K562 (cell line): ENCODE measurements around the gene USP17L25. TPM values are rescaled to one million over a fixed set of nuclear protein-coding genes. Genes with fewer than 3 reads are reported as not detected.
"Not testable (repeated sequence)": the region's sequence is repeated elsewhere in the genome, so short reads cannot be mapped to it uniquely, and the experiment has no call there.

Experiments
- ATAC-seq: fragments of 200-7000 bp; cut with Tn5 transposase; 3 replicates; pipeline ENCODE4 v1.9.1; 2020; ENCODE audit warnings: moderate library complexity
- Bru-seq: library from RNA; stranded (reverse); fragments of 400-500 nt; gene quantifications from one replicate; lab custom pipeline; 2021; lab: Mats Ljungman, UMichigan
- BruChase-seq, 2 experiments: library from RNA; stranded (reverse); fragments of 400-500 nt; gene quantifications; one replicate each; lab custom pipeline; 2021; lab: Mats Ljungman, UMichigan
- BruUV-seq: library from RNA; stranded (reverse); fragments of 400-500 nt; replicated peaks from 2 replicates; lab custom pipeline; 2021; lab: Mats Ljungman, UMichigan
- CTCF ChIA-PET: fragments of 300-600 bp; formaldehyde crosslinking; extraction: SDS; loops from one replicate; lab custom pipeline; 2021; ENCODE audit warnings: low intra/inter-chr PET ratio; lab: Yijun Ruan, JAX
- POLR2A ChIA-PET: fragments of 300-600, 350-650 bp; sonication (Branson Sonifier 250); formaldehyde crosslinking; extraction: SDS; loops from one replicate; lab custom pipeline; 2021; ENCODE audit warnings: antibody characterized with exemption, inconsistent platforms; lab: Yijun Ruan, JAX
- DNase-seq, 4 experiments: peaks; one replicate each; pipeline versions ENCODE4 v3.0.0 to v3.0.0-alpha.2; 2011 to 2018; ENCODE audit warnings: low spot score in 3 of 4, mixed read lengths in 3 of 4; ENCODE audit errors: extremely low read depth in 1 of 4
- FAIRE-seq: peaks from 2 replicates; lab custom pipeline; 2011; peaks lifted over from hg19 to GRCh38; lab: Jason Lieb, UNC
- H2AFZ ChIP-seq: 2 replicates; pipeline ENCODE4 v1.6.0; 2011; ENCODE audit warnings: low read depth, low read length, control low read depth, inconsistent platforms
- H3K27ac ChIP-seq: fragments of 200-600 bp; 3 replicates; pipeline ENCODE4 v1.8.0; 2011; ENCODE audit warnings: low read depth, mild to moderate bottlenecking, control low read depth, inconsistent platforms, low read length, moderate library complexity, mixed read lengths; ENCODE audit errors: extremely low read depth
- H3K27me3 ChIP-seq, 2 experiments: fragments of 300-600 bp in 1 of 2; 2 replicates in 1 of 2; 3 replicates in 1 of 2; pipeline versions ENCODE4 v1.6.0 to v1.8.0; 2011; ENCODE audit warnings: inconsistent platforms in 2 of 2, low read length in 2 of 2, mild to moderate bottlenecking in 1 of 2, mixed read lengths in 1 of 2, moderate library complexity in 1 of 2; ENCODE audit not compliant: control insufficient read depth in 2 of 2, insufficient read depth in 2 of 2
- H3K36me3 ChIP-seq: fragments of 300-600 bp; 3 replicates; pipeline ENCODE4 v1.8.0; 2011; ENCODE audit warnings: mild to moderate bottlenecking, low read length, inconsistent platforms; ENCODE audit not compliant: control insufficient read depth, insufficient read depth
- H3K4me1 ChIP-seq, 2 experiments: fragments of 200-600 bp in 1 of 2; replicated peaks in 1 of 2; 2 replicates in 1 of 2; 3 replicates in 1 of 2; pipeline versions ENCODE4 v1.5.1 to v1.8.0; 2011; ENCODE audit warnings: inconsistent platforms in 2 of 2, low read length in 2 of 2, mild to moderate bottlenecking in 1 of 2, mixed read lengths in 1 of 2, moderate library complexity in 1 of 2; ENCODE audit not compliant: control insufficient read depth in 2 of 2, insufficient read depth in 2 of 2
- H3K4me2 ChIP-seq: 2 replicates; pipeline ENCODE4 v1.6.1; 2011; ENCODE audit warnings: low read length, control low read depth, inconsistent platforms, mixed read lengths; ENCODE audit not compliant: insufficient read depth
- H3K4me3 ChIP-seq: fragments of 200-600 bp; sonication (generic), shearing (Covaris generic); 2 replicates; pipeline ENCODE4 v1.5.1; 2016; ENCODE audit warnings: control low read depth, inconsistent platforms
- H3K79me2 ChIP-seq: fragments of 200-600 bp; 3 replicates; pipeline ENCODE4 v1.8.0; 2011; ENCODE audit warnings: low read length, inconsistent platforms; ENCODE audit not compliant: control insufficient read depth, insufficient read depth
- H3K9ac ChIP-seq, 2 experiments: 2 replicates each; pipeline versions ENCODE4 v1.6.0 to v1.6.1; 2011; ENCODE audit warnings: low read depth in 2 of 2, low read length in 2 of 2, control low read depth in 1 of 2, inconsistent platforms in 1 of 2, mild to moderate bottlenecking in 1 of 2, mixed read lengths in 1 of 2; ENCODE audit not compliant: insufficient read depth in 1 of 2
- H3K9me1 ChIP-seq: one replicate; pipeline ENCODE4 v1.6.0; 2011; ENCODE audit warnings: inconsistent platforms, mild to moderate bottlenecking, low read length, moderate library complexity; ENCODE audit not compliant: control insufficient read depth, insufficient read depth
- H3K9me3 ChIP-seq: replicated peaks from 2 replicates; pipeline ENCODE4 v1.5.1; 2011; ENCODE audit warnings: low read depth, low read length, inconsistent platforms; ENCODE audit not compliant: control insufficient read depth, insufficient read depth
- H4K20me1 ChIP-seq: replicated peaks from 2 replicates; pipeline ENCODE4 v1.6.1; 2011; ENCODE audit warnings: low read length, inconsistent platforms, mixed read lengths; ENCODE audit not compliant: control insufficient read depth, insufficient read depth
- WGBS: fragments of 100-300 bp; shearing (Covaris generic); methylation state at CpG from one replicate; pipeline ENCODE4 v1.1.6; 2016; ENCODE audit warnings: low coverage, mixed read lengths; ENCODE audit not compliant: insufficient coverage; ENCODE audit errors: missing lambda C conversion rate; 5-methylcytosine and 5-hydroxymethylcytosine counted together
- in situ Hi-C: fragments of 300-500 bp; cut with MboI; formaldehyde crosslinking; loops from 4 replicates; pipeline ENCODE4 v1.15.0; 2018; ENCODE audit warnings: inconsistent platforms, mixed read lengths
- intact Hi-C: fragments of 100-400 bp; cut with micrococcal nuclease; formaldehyde crosslinking; loops from 2 replicates; pipeline ENCODE4 v1.14.2; 2022
- long read RNA-seq, 3 experiments: library from polyadenylated mRNA in 2 of 3; library from RNA in 1 of 3; unstranded in 2 of 3; stranded (forward) in 1 of 3; transcript quantifications; one replicate each; pipeline ENCODE4 v2.0.0, GENCODE V29; 2019 to 2022
- polyA minus RNA-seq, 3 experiments: library from RNA; depleted of rRNA, polyadenylated mRNA; stranded (reverse); fragments of >200 nt; gene quantifications; 2 replicates each; pipeline ENCODE4 v1.2.3, GENCODE V29; 2011
- polyA plus RNA-seq, 8 experiments: library from polyadenylated mRNA; depleted of rRNA in 4 of 8; stranded (reverse) in 5 of 8; unstranded in 3 of 8; fragments of >200 nt; fragmentation: Nextera tagmentation in 2 of 8; fragmentation: Illumina TruSeq in 1 of 8; extraction: Ambion mirVana in 2 of 8; extraction: Trizol in 1 of 8; gene quantifications; 2 replicates each; pipeline versions ENCODE4 v1.2.1 to v1.2.3, GENCODE V29; 2011 to 2014; ENCODE audit warnings: inconsistent platforms in 1 of 8, missing spikeins in 1 of 8
- total RNA-seq, 7 experiments: library from RNA; depleted of rRNA in 6 of 7; stranded (reverse); fragments of >200 nt in 6 of 7; fragmentation: Illumina TruSeq in 2 of 7; extraction: Trizol in 2 of 7; gene quantifications; 2 replicates each; pipeline versions ENCODE4 v1.2.1 to v1.2.3, GENCODE V29; 2011 to 2021; ENCODE audit warnings: low replicate concordance in 1 of 7

Gene USP17L25
- total RNA-seq (2011; cell fraction: chromatin; rRNA removed; ENCODE audit: low replicate concordance): not detected in 2 replicates
- total RNA-seq (2011; cell fraction: nucleolus; rRNA removed): not detected in 2 replicates
- total RNA-seq (2011; cell fraction: nucleoplasm; rRNA removed): not detected in 2 replicates
- total RNA-seq (2014; rRNA removed): not detected in 2 replicates
- total RNA-seq (2014; rRNA removed; fragmentation: Illumina TruSeq; extraction: Trizol): not detected in 2 replicates
- total RNA-seq (2015; rRNA removed; fragmentation: Illumina TruSeq; extraction: Trizol): not detected in 2 replicates
- total RNA-seq (2021): not detected in 2 replicates
- polyA plus RNA-seq (2011; rRNA removed): not detected in 2 replicates
- not detected in 2 replicates for polyA plus RNA-seq (2011; cell fraction: cytosol; rRNA removed)
- polyA plus RNA-seq (2011; cell fraction: nucleus; rRNA removed): not detected in 2 replicates
- polyA plus RNA-seq (2012): not detected in 2 replicates
- not detected in 2 replicates for polyA plus RNA-seq (2014; fragmentation: Illumina TruSeq; extraction: Trizol)
- polyA plus RNA-seq (2014; fragmentation: Nextera tagmentation; extraction: Ambion mirVana): not detected
- not detected in 2 replicates for polyA plus RNA-seq (2014; rRNA removed)
- not detected in 2 replicates for polyA minus RNA-seq (2011; rRNA and poly(A)+ RNA removed)
- polyA minus RNA-seq (2011; cell fraction: cytosol; rRNA and poly(A)+ RNA removed): not detected in 2 replicates
- polyA minus RNA-seq (2011; cell fraction: nucleus; rRNA and poly(A)+ RNA removed): not detected in 2 replicates
- Bru-seq, nascent RNA: not detected
- not detected for BruChase-seq, experiment 1, labeled RNA remaining after a 2-hour chase
- not detected for BruChase-seq, experiment 2, labeled RNA remaining after a 6-hour chase
- long read RNA-seq, experiment 1: 0 reads
- long read RNA-seq, experiment 2: 0 reads
- long read RNA-seq, experiment 3: 0 reads

DNA sequence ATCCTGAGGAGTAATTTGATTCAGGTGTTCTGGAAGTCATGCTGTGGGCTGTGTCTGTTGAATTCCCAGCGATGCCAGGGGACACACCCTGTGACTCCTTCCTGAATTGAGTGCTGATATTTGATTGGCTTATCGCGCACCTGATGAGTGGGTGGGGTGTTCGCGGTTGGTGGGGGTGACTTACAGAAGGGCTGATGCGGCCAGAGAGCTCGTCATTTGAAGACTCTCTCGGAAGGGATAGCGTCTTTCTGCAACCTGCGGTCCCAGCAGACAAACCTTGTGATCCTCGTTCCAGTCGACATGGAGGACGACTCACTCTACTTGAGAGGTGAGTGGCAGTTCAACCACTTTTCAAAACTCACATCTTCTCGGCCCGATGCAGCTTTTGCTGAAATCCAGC is at the start of gene USP17L25:
Gene USP17L25, plus strand, starts transcription at position 301 of the 400 bp plus-strand sequence. Its CDS starts 0 bp downstream, at position 301.
- H3K36me3 ChIP-seq, POLR2A ChIA-PET, H2AFZ ChIP-seq, intact Hi-C loops, H3K4me1 ChIP-seq, ATAC-seq, H3K9me3 ChIP-seq, CTCF ChIA-PET, DNase-seq, H3K79me2 ChIP-seq, H3K27me3 ChIP-seq, H3K9ac ChIP-seq, H3K4me2 ChIP-seq, BruUV-seq, H4K20me1 ChIP-seq, H3K27ac ChIP-seq, H3K9me1 ChIP-seq, H3K4me3 ChIP-seq, FAIRE-seq: not testable (repeated sequence)
- no CpG with 5 or more reads among the region's 15 CpGs for WGBS
- in situ Hi-C loops: loop anchor here (10.0 to 25.0 kb wide), 3 partner anchors 55 to 342 kb away; no protein-coding TSS in a partner anchor

GRCh38 chr4:9324191-9324590 is 5.5 kb upstream of the USP17L25 start:
- H2AFZ ChIP-seq, FAIRE-seq, H4K20me1 ChIP-seq, H3K4me2 ChIP-seq, BruUV-seq, H3K27me3 ChIP-seq, H3K9ac ChIP-seq, POLR2A ChIA-PET, H3K9me3 ChIP-seq, H3K36me3 ChIP-seq, H3K9me1 ChIP-seq, H3K4me1 ChIP-seq, DNase-seq, H3K79me2 ChIP-seq, intact Hi-C loops, H3K27ac ChIP-seq, CTCF ChIA-PET, H3K4me3 ChIP-seq, ATAC-seq: not testable (repeated sequence)
- in situ Hi-C loops: loop anchor here (10.0 kb wide), 1 partner anchor 61 kb away; no protein-coding TSS in a partner anchor
- 0% methylated on average over 1 of the region's 13 CpGs for WGBS

- H2AFZ ChIP-seq, FAIRE-seq, intact Hi-C loops, H3K36me3 ChIP-seq, H3K9me1 ChIP-seq, H3K4me1 ChIP-seq, H3K9ac ChIP-seq, H3K9me3 ChIP-seq, DNase-seq, H3K27ac ChIP-seq, H3K4me3 ChIP-seq, POLR2A ChIA-PET, H3K27me3 ChIP-seq, H3K4me2 ChIP-seq, ATAC-seq, BruUV-seq, H4K20me1 ChIP-seq, H3K79me2 ChIP-seq, CTCF ChIA-PET: not testable (repeated sequence)
- in situ Hi-C loops: loop anchor here (10.0 to 25.0 kb wide), 2 partner anchors 60 to 338 kb away; no protein-coding TSS in a partner anchor
- WGBS: no CpG with 5 or more reads among the region's 15 CpGs
Measured at GRCh38 chr4:9324865-9325264, 4.8 kb upstream of the USP17L25 start, which contains the start of gene USP17L24. USP17L24 (plus strand) TSS chr4:9325165; CDS start chr4:9325165, 0 bp downstream.
